Panc1 (cell line): ENCODE data around the gene TRIML2. TPM values are rescaled to one million over a fixed set of nuclear protein-coding genes. Genes with fewer than 3 reads are reported as not detected.

Source experiments
- ATAC-seq: fragments of 200-7000 bp; cut with Tn5 transposase; 2 replicates; pipeline ENCODE4 v1.9.1; 2020; ENCODE audit warnings: mild to moderate bottlenecking, moderate library complexity
- BruUV-seq: library from RNA; stranded (reverse); fragments of 400-500 nt; replicated peaks from 2 replicates; lab custom pipeline; 2021; lab: Mats Ljungman, UMichigan
- CTCF ChIA-PET: fragments of 300-600 bp; sonication (Branson Sonifier 250); formaldehyde crosslinking; loops from one replicate; lab custom pipeline; 2022; ENCODE audit warnings: antibody characterized with exemption; lab: Charles Lee
- POLR2A ChIA-PET: fragments of 300-600 bp; sonication (Branson Sonifier 250); formaldehyde crosslinking; loops from one replicate; lab custom pipeline; 2022; ENCODE audit warnings: antibody characterized with exemption; lab: Charles Lee
- DNase-seq: peaks from one replicate; pipeline ENCODE4 v3.0.0-alpha.2; 2010; ENCODE audit warnings: low read depth, low spot score
- H3K27ac ChIP-seq: 2 replicates; pipeline ENCODE4 v1.5.1; 2011; ENCODE audit warnings: mild to moderate bottlenecking, low read length, inconsistent platforms
- H3K27me3 ChIP-seq: fragments of 200-500 bp; sonication (Bioruptor generic); 2 replicates; pipeline ENCODE4 v1.6.0; 2014; ENCODE audit warnings: low read length, inconsistent platforms; ENCODE audit not compliant: control insufficient read depth, insufficient read depth
- H3K36me3 ChIP-seq: fragments of 200-500 bp; sonication (Bioruptor generic); 2 replicates; pipeline ENCODE4 v1.5.1; 2014; ENCODE audit warnings: inconsistent platforms, mild to moderate bottlenecking, low read length, moderate library complexity; ENCODE audit not compliant: control insufficient read depth, insufficient read depth
- H3K4me1 ChIP-seq: 2 replicates; pipeline ENCODE4 v1.5.1; 2011; ENCODE audit warnings: inconsistent platforms, mild to moderate bottlenecking, low read length, moderate library complexity; ENCODE audit not compliant: control insufficient read depth, insufficient read depth
- H3K4me3 ChIP-seq, 2 experiments: 2 replicates each; pipeline ENCODE4 v1.5.1; 2011 to 2012; ENCODE audit warnings: low read depth in 2 of 2, low read length in 2 of 2, mild to moderate bottlenecking in 2 of 2, inconsistent platforms in 1 of 2, moderate library complexity in 1 of 2
- H3K9me3 ChIP-seq: fragments of 200-500 bp; sonication (Bioruptor generic); 2 replicates; pipeline ENCODE4 v1.5.1; 2014; ENCODE audit warnings: low read depth, mild to moderate bottlenecking, inconsistent platforms, low read length, moderate library complexity; ENCODE audit not compliant: control insufficient read depth, insufficient read depth
- POLR2AphosphoS5 ChIP-seq: IDR thresholded peaks from 2 replicates; pipeline ENCODE4 v1.6.1; 2012; ENCODE audit warnings: mild to moderate bottlenecking, low read depth, low read length, moderate library complexity
- SIN3A ChIP-seq: IDR thresholded peaks from 2 replicates; pipeline ENCODE4 v1.6.1; 2012; ENCODE audit warnings: low read depth, mild to moderate bottlenecking, low read length, moderate library complexity, borderline replicate concordance; ENCODE audit not compliant: insufficient read depth
- TCF7L2 ChIP-seq: IDR thresholded peaks from 2 replicates; pipeline ENCODE4 v1.6.1; 2011; ENCODE audit warnings: mild to moderate bottlenecking, low read depth, low read length, inconsistent platforms
- in situ Hi-C: cut with HindIII; loops from 2 replicates; pipeline ENCODE4 v1.10.0; 2016; ENCODE audit warnings: low sequenced_read_pairs, low pct_unique_long_range_greater_than_20kb
- intact Hi-C: fragments of 100-400 bp; cut with micrococcal nuclease; formaldehyde crosslinking; loops from one replicate; pipeline ENCODE4 v1.10.0; 2022; ENCODE audit not compliant: unreplicated experiment
- total RNA-seq: library from RNA; stranded (reverse); gene quantifications from one replicate; pipeline ENCODE4 v1.2.1, GENCODE V29; 2021; ENCODE audit not compliant: unreplicated experiment
- TF ChIP-seq, protein P1 (sequence below), 2 experiments: IDR thresholded peaks; 2 replicates each; pipeline ENCODE4 v1.6.1; 2011 to 2012; ENCODE audit warnings: low read depth in 2 of 2, control low read depth in 1 of 2, low read length in 1 of 2, mild to moderate bottlenecking in 1 of 2, moderate library complexity in 1 of 2; ENCODE audit not compliant: insufficient read depth in 1 of 2
- TF ChIP-seq, protein P2 (sequence below): fragments of 450-650 bp; IDR thresholded peaks from 2 replicates; pipeline ENCODE4 v1.5.1; 2017; ENCODE audit warnings: mild to moderate bottlenecking

The TRIML2 gene
- total RNA-seq, 1 experiment from 2014 or later: not detected

DNA sequence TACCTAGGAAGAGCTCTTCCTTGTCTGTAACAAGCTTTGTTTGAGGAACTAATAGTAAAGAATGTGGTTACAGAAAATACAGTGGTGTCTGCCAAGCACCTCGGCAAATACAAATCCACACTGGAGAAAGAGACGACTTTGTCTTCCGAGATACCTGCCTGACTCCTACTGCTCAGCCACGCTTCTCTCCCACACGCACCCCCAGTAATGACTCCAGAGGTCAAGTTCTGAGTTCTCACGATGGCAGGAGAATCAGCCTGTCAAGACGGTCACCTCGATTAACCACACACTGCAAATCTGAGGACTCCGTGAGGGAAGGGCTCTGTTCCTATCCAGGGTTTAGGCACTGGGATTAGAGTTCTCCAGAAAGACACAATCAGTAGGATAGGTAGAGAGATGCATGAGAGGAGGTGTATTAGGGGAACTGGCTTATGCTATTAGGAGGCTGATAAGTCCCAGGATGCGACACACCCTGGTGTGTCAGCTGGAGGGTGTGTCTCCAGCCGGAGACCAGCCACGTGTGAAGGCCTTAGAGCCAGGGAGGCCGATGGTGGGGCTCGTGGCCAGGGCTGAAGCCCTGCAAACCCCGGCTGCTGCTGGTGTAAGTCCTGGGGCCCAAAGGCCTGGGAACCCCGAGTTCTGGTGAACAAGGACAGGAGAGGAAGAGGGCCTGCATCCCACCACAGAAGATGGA, 8.4 kb upstream of the TRIML2 start:
- DNase-seq: no peak
- ChIA-PET CTCF (no interaction called here), POLR2A (no interaction called here)
- TF ChIP-seq POLR2AphosphoS5: no peak
- TF ChIP-seq, protein P1, sequence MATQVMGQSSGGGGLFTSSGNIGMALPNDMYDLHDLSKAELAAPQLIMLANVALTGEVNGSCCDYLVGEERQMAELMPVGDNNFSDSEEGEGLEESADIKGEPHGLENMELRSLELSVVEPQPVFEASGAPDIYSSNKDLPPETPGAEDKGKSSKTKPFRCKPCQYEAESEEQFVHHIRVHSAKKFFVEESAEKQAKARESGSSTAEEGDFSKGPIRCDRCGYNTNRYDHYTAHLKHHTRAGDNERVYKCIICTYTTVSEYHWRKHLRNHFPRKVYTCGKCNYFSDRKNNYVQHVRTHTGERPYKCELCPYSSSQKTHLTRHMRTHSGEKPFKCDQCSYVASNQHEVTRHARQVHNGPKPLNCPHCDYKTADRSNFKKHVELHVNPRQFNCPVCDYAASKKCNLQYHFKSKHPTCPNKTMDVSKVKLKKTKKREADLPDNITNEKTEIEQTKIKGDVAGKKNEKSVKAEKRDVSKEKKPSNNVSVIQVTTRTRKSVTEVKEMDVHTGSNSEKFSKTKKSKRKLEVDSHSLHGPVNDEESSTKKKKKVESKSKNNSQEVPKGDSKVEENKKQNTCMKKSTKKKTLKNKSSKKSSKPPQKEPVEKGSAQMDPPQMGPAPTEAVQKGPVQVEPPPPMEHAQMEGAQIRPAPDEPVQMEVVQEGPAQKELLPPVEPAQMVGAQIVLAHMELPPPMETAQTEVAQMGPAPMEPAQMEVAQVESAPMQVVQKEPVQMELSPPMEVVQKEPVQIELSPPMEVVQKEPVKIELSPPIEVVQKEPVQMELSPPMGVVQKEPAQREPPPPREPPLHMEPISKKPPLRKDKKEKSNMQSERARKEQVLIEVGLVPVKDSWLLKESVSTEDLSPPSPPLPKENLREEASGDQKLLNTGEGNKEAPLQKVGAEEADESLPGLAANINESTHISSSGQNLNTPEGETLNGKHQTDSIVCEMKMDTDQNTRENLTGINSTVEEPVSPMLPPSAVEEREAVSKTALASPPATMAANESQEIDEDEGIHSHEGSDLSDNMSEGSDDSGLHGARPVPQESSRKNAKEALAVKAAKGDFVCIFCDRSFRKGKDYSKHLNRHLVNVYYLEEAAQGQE (IDR thresholded peaks at IDR 0.05; ENCODE audit: insufficient read depth in 1 of 2, low read depth in 2 of 2, low read length in 1 of 2): no peak
- no peak for TF ChIP-seq TCF7L2
- no peak for TF ChIP-seq SIN3A
- TF ChIP-seq, protein P2, sequence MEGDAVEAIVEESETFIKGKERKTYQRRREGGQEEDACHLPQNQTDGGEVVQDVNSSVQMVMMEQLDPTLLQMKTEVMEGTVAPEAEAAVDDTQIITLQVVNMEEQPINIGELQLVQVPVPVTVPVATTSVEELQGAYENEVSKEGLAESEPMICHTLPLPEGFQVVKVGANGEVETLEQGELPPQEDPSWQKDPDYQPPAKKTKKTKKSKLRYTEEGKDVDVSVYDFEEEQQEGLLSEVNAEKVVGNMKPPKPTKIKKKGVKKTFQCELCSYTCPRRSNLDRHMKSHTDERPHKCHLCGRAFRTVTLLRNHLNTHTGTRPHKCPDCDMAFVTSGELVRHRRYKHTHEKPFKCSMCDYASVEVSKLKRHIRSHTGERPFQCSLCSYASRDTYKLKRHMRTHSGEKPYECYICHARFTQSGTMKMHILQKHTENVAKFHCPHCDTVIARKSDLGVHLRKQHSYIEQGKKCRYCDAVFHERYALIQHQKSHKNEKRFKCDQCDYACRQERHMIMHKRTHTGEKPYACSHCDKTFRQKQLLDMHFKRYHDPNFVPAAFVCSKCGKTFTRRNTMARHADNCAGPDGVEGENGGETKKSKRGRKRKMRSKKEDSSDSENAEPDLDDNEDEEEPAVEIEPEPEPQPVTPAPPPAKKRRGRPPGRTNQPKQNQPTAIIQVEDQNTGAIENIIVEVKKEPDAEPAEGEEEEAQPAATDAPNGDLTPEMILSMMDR: no peak
- Histone ChIP-seq H3K4me1 (no peaks in the 10 kb centered on the region), H3K36me3 (no peaks in the 10 kb centered on the region), H3K9me3 (no peaks in the 10 kb centered on the region), H3K27me3 (no peaks in the 10 kb centered on the region), H3K27ac (no peak overlapping the region), H3K4me3 (no peak overlapping the region)
- in situ Hi-C loops (no loop called here), intact Hi-C loops (no loop called here)
- BruUV-seq: no TSS peak
- ATAC-seq: no peak

DNA sequence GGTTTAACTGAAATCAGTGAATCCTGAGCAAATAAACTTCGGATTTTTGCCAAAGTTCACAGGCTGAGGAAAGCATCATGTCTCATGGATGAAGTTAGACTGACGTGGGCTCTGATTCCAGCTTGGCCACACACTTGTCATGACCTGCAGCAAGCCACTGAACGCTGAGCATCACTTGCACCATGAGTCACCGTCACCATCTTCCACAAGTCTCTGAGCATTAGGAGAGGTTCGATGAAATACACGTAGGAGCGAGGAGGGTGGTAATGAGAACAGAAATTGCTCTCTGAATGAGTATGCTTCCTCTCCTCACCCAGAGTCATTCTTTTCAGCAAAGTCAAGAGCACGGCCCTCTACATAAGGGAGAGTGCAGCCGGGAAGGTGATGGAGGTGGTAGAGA, 3.8 kb upstream of the TRIML2 start:
- H3K4me3 ChIP-seq: no peak overlapping the region
- in situ Hi-C loops: no loop called here
- H3K9me3 ChIP-seq: no peaks in the 10 kb centered on the region
- ATAC-seq: no peak
- POLR2A ChIA-PET: no interaction called here
- no peak for DNase-seq
- H3K36me3 ChIP-seq: no peaks in the 10 kb centered on the region
- CTCF ChIA-PET: no interaction called here
- H3K4me1 ChIP-seq: no peaks in the 10 kb centered on the region
- H3K27ac ChIP-seq: no peak overlapping the region
- H3K27me3 ChIP-seq: no peaks in the 10 kb centered on the region
- intact Hi-C loops: no loop called here
- no TSS peak for BruUV-seq
- no peak for TF ChIP-seq POLR2AphosphoS5
- TF ChIP-seq TCF7L2: no peak
- TF ChIP-seq SIN3A: no peak
- TF ChIP-seq, protein P2: no peak
